Heart right ventricle (tissue), 16 donors: Measurements from ENCODE around the gene RSAD1. TPM values are rescaled to one million over a fixed set of nuclear protein-coding genes. Genes with fewer than 3 reads are reported as not detected.

Source experiments
- ATAC-seq, 8 donors: fragments of 200-7000 bp; cut with Tn5 transposase; one replicate each; pipeline ENCODE4 v1.9.1; 2020; ENCODE audit warnings: mild to moderate bottlenecking in 8 of 8, moderate library complexity in 8 of 8, moderate number of reproducible peaks in 1 of 8
- DNase-seq, 2 donors: peaks; one replicate each; pipeline ENCODE4 v3.0.0-alpha.2; 2020
- H3K27ac ChIP-seq, 10 donors: fragments of 200-600 bp; sonication (generic) in 2 of 10; one replicate each; pipeline versions ENCODE4 v1.5.0 to v1.8.0; 2020 to 2022; ENCODE audit warnings: mild to moderate bottlenecking in 3 of 10
- H3K27me3 ChIP-seq, 7 donors: fragments of 200-600 bp; one replicate each; pipeline ENCODE4 v1.8.0; 2021 to 2022; ENCODE audit warnings: mild to moderate bottlenecking in 2 of 7
- H3K36me3 ChIP-seq, 9 donors: fragments of 200-600 bp; sonication (generic) in 1 of 9; one replicate each; pipeline versions ENCODE4 v1.5.0 to v1.8.0; 2020 to 2022; ENCODE audit warnings: mild to moderate bottlenecking in 2 of 9
- H3K4me1 ChIP-seq, 9 donors: fragments of 200-600 bp; sonication (generic) in 1 of 9; one replicate each; pipeline versions ENCODE4 v1.5.0 to v1.8.0; 2020 to 2022; ENCODE audit warnings: mild to moderate bottlenecking in 4 of 9
- H3K4me3 ChIP-seq, 10 donors: fragments of 200-600 bp; sonication (generic) in 2 of 10; one replicate each; pipeline versions ENCODE4 v1.5.0 to v1.8.0; 2020 to 2022; ENCODE audit warnings: mild to moderate bottlenecking in 7 of 10, moderate library complexity in 2 of 10
- H3K9me3 ChIP-seq, 11 donors: fragments of 200-600 bp in 10 of 11; sonication (generic) in 2 of 11; one replicate each; pipeline versions ENCODE4 v1.5.0 to v1.8.0; 2013 to 2022; ENCODE audit warnings: mild to moderate bottlenecking in 2 of 11, control low read depth in 1 of 11, moderate library complexity in 1 of 11
- WGBS, 2 donors: extraction: QIAGEN DNeasy Blood & Tissue Kit; methylation state at CpG; one replicate each; pipeline ENCODE4 v1.1.7; 2013; ENCODE audit warnings: inconsistent platforms in 1 of 2; 5-methylcytosine and 5-hydroxymethylcytosine counted together
- intact Hi-C, 10 donors: fragments of 100-400 bp; cut with DNase I; formaldehyde crosslinking; loops; one replicate each; pipeline versions ENCODE4 v1.11.1 to v1.14.2; 2022
- long read RNA-seq, 3 donors: library from polyadenylated mRNA; unstranded; transcript quantifications; one replicate each; pipeline ENCODE4 v2.0.0, GENCODE V29; 2020 to 2021
- polyA plus RNA-seq, 2 donors: library from polyadenylated mRNA; stranded (reverse); fragments of 200-250 nt; gene quantifications; one replicate each; pipeline ENCODE4 v1.2.3, GENCODE V29; 2013
- total RNA-seq, 10 donors: library from RNA; stranded (reverse); fragmentation: NEBNext Ultra II Directional in 3 of 10; extraction: Animal tissue kit (Norgen Biotek cat#: 25700) in 3 of 10; gene quantifications; one replicate each; pipeline versions ENCODE4 v1.2.1 to v1.2.4, GENCODE V29; 2021 to 2023
- TF ChIP-seq, protein P1 (sequence below), 9 donors: fragments of 200-600 bp; sonication (generic) in 2 of 9; IDR thresholded peaks; one replicate each; pipeline versions ENCODE4 v1.5.0 to v1.8.0; 2021 to 2022; ENCODE audit warnings: antibody characterized with exemption in 9 of 9, mild to moderate bottlenecking in 5 of 9, moderate library complexity in 1 of 9
- donor health status: Arrhythmogenic right ventricular cardiomyopathy.
- donor health status: ischemic (EF 13 %, LVEDD 7.1; RV severe dilation, severe dysfunction).
- donor health status: healthy with polysubstance abuse.
- donor health status: DM: no; HTN: yes; CAD: no.
- donor health status: DM: no; HTN: no; CAD: no.
- donor health status: ischemic (EF 25% LVEDD 6.9; RV normal size, moderate dysfunction).
- donor health status: ischemic (EF 25% LVEDD 5.7; RV mildly dilated, moderate dysfunction).
- donor health status: healthy.
- donor health status: DM: yes; HTN: yes; CAD: no.
- donor health status: Ischemic cardiomyopathy.
- donor health status: ischemic (EF 35%, LVEDD 5.7; RV mildly dilated, moderate dysfunction).
- donor health status: nonischemic (EF 11% LVEDD 7.7; RV severe dilation, severe dysfunction).
- donor health status: DM: yes; HTN: yes; CAD: no.
- donor health status: PGD.
- donor health status: ischemic (EF 29% LVEDD 5.4; RV normal size, mild dysfunction).
- donor health status: nonischemic (EF 23%, LVEDD 6.1; RV moderate dilation, normal function).

Gene RSAD1
- total RNA-seq (10 to 100 TPM; 36.2 to 52.3 (median 45.5) TPM), polyA plus RNA-seq (10 to 100 TPM; 31.8 to 47.9 TPM)
- long read RNA-seq, donor 1, transcript RSAD1-201 (9 exons, 2,528 nt), result major isoform, 70 of 127 reads
- long read RNA-seq, donor 1, partial matches to known transcripts, result 20 of 127 reads
- long read RNA-seq, donor 1, other reads (novel, unspliced or antisense), result 34 of 127 reads
- long read RNA-seq, donor 2, transcript RSAD1-201 (9 exons, 2,528 nt), result major isoform, 84 of 149 reads
- long read RNA-seq, donor 2, partial matches to known transcripts, result 20 of 149 reads
- long read RNA-seq, donor 2, other reads (novel, unspliced or antisense), result 43 of 149 reads
- long read RNA-seq, donor 3, transcript RSAD1-201 (9 exons, 2,528 nt), result major isoform, 62 of 94 reads
- long read RNA-seq, donor 3, partial matches to known transcripts, result 19 of 94 reads
- long read RNA-seq, donor 3, other reads (novel, unspliced or antisense), result 12 of 94 reads

GRCh38 chr17:50478391-50479381 lies at the start of gene RSAD1:
TSS of gene RSAD1 (plus strand) at chr17:50478860. CDS start at chr17:50478885, 25 bp downstream.
- peak; percentile 84 to 88 for DNase-seq
- H3K9me3 ChIP-seq, result no peaks in the 10 kb centered on the region
- peaks cover 0 to 6% (median 0%) of the 10 kb centered on the region in 7 donors for H3K27me3 ChIP-seq
- peaks cover 2 to 48% (median 34%) of the 10 kb centered on the region in 9 donors for H3K4me1 ChIP-seq
- WGBS, 2 donors, result 2% methylated on average over 73 to 75 of the region's 75 CpGs
- peak within 1 kb of the TSS; percentile 52 to 89 (median 80) for H3K4me3 ChIP-seq
- TF ChIP-seq, protein P1, sequence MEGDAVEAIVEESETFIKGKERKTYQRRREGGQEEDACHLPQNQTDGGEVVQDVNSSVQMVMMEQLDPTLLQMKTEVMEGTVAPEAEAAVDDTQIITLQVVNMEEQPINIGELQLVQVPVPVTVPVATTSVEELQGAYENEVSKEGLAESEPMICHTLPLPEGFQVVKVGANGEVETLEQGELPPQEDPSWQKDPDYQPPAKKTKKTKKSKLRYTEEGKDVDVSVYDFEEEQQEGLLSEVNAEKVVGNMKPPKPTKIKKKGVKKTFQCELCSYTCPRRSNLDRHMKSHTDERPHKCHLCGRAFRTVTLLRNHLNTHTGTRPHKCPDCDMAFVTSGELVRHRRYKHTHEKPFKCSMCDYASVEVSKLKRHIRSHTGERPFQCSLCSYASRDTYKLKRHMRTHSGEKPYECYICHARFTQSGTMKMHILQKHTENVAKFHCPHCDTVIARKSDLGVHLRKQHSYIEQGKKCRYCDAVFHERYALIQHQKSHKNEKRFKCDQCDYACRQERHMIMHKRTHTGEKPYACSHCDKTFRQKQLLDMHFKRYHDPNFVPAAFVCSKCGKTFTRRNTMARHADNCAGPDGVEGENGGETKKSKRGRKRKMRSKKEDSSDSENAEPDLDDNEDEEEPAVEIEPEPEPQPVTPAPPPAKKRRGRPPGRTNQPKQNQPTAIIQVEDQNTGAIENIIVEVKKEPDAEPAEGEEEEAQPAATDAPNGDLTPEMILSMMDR (IDR thresholded peaks at IDR 0.05), result peak; percentile 75 to 97 (median 94)
- intact Hi-C loops, result loop anchor here in 3 of 10 donors (1.0 to 10.0 kb wide), 4 partner anchors 51 to 216 kb away; partner anchors contain the start of genes ACSF2 (in 1 of the 3) and LRRC59 (in 1 of the 3)
- ATAC-seq, result peak; percentile 82 to 93 (median 90)
- peaks cover 0 to 31% (median 6%) of the 10 kb centered on the region in 9 donors for H3K36me3 ChIP-seq
- peak within 1 kb of the TSS; percentile 74 to 96 (median 91) for H3K27ac ChIP-seq

GRCh38 chr17:50429793-50430192 lies 48.9 kb upstream of the RSAD1 start:
- Histone ChIP-seq H3K9me3 (no peaks in the 10 kb centered on the region), H3K4me3 (no peak overlapping the region), H3K27me3 (no peaks in the 10 kb centered on the region), H3K36me3 (peaks cover 0 to 5% (median 0%) of the 10 kb centered on the region in 9 donors), H3K27ac (no peak overlapping the region), H3K4me1 (peaks cover 9 to 32% (median 25%) of the 10 kb centered on the region in 9 donors)
- WGBS, 2 donors, result 95 to 97% methylated on average over 4 of the region's 4 CpGs
- intact Hi-C loops, result loop anchor here in 1 of 10 donors (5.0 kb wide), 1 partner anchor 48 kb away; the partner anchor contains the start of gene RSAD1
- ATAC-seq (no peak), DNase-seq (no peak)
- TF ChIP-seq, protein P1 (IDR thresholded peaks at IDR 0.05), result no peak

DNA sequence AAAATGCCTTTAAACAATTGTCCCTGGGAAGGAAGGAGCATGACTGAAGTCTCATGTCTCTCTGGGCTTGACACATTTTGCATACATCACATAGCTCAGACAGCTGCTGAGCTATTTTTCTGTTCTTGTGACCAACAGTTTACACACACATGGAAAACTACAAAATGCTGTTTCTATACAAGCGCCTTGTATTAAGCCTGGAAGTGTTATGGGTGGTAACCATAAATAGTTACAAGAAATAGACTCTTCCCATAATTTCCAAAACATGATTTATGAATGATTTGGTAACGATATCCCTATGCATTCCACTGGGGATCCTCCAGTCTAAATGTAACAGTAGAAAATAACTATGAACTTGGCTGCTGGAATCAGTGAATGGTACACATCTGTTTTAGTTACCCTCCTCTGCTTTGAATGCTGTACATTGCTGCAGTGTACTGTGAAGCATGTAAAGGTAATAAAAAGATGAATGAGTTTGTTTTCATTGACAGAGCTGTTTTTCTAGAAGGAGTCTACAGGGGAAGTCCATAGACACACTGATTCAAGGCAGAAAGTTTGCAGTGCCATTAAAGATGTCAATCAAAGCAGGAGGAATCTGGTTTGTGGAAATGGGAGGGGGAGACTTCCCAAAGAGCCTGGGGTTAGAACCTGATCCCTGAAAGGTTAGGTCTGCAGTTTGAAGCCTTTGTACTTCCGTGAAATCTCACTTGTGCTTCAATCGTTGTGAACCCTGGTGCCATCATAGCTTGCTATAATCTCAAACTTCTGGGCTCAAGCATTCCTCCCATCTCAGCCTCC lies 47.6 kb upstream of the RSAD1 start:
- Histone ChIP-seq H3K4me1 (peaks cover 4 to 22% (median 15%) of the 10 kb centered on the region in 9 donors), H3K27me3 (no peaks in the 10 kb centered on the region), H3K9me3 (no peaks in the 10 kb centered on the region), H3K4me3 (no peak overlapping the region), H3K36me3 (peaks cover 0 to 9% (median 0%) of the 10 kb centered on the region in 9 donors), H3K27ac (no peak overlapping the region)
- no peak for DNase-seq
- ATAC-seq, result no peak
- 80 to 85% methylated on average over 4 of the region's 4 CpGs for WGBS, 2 donors
- TF ChIP-seq, protein P1 (IDR thresholded peaks at IDR 0.05), result no peak
- intact Hi-C loops, result no loop called here
